GM12878 (cell line): ENCODE results near the gene MGAT4B. TPM values are rescaled to one million over a fixed set of nuclear protein-coding genes. Genes with fewer than 3 reads are reported as not detected.

Experiments
- ATAC-seq: fragments of 200-7000 bp; cut with Tn5 transposase; 3 replicates; pipeline ENCODE4 v1.9.1; 2020; ENCODE audit warnings: mild to moderate bottlenecking, moderate library complexity
- BruUV-seq: library from RNA; stranded (reverse); fragments of 400-500 nt; replicated peaks from 2 replicates; lab custom pipeline; 2021; lab: Mats Ljungman, UMichigan
- CTCF ChIA-PET: fragments of 300-600 bp; sonication (Branson Sonifier 250); formaldehyde crosslinking; extraction: SDS; loops from one replicate; lab custom pipeline; 2021; ENCODE audit warnings: inconsistent platforms; lab: Yijun Ruan, JAX
- POLR2A ChIA-PET: fragments of 350-600 bp; formaldehyde crosslinking; extraction: SDS; loops from one replicate; lab custom pipeline; 2021; ENCODE audit warnings: inconsistent platforms; lab: Charles Lee
- RAD21 ChIA-PET: fragments of 300-600 bp; sonication (Branson Sonifier 250); formaldehyde crosslinking; loops from one replicate; lab custom pipeline; 2023; ENCODE audit warnings: antibody characterized with exemption; ENCODE audit not compliant: unreplicated experiment; lab: Charles Lee
- SMC1A ChIA-PET: fragments of 300-600 bp; sonication (Branson Sonifier 250); formaldehyde crosslinking; loops from one replicate; lab custom pipeline; 2023; ENCODE audit not compliant: unreplicated experiment, uncharacterized antibody; lab: Charles Lee
- DNase-seq: peaks from one replicate; pipeline ENCODE4 v3.0.0-alpha.2; 2011; ENCODE audit warnings: low read depth, low spot score
- FAIRE-seq: peaks from 3 replicates; lab custom pipeline; 2011; peaks lifted over from hg19 to GRCh38; lab: Jason Lieb, UNC
- H2AFZ ChIP-seq: 2 replicates; pipeline ENCODE4 v1.6.0; 2011; ENCODE audit warnings: low read depth, low read length, control low read depth; ENCODE audit not compliant: control insufficient read depth
- H3K27ac ChIP-seq: 2 replicates; pipeline ENCODE4 v1.5.1; 2011; ENCODE audit warnings: control low read depth; ENCODE audit not compliant: control insufficient read depth, insufficient read depth
- H3K27me3 ChIP-seq, 2 experiments: replicated peaks in 1 of 2; 2 replicates each; pipeline versions ENCODE4 v1.6.0 to v1.6.1; 2011; ENCODE audit warnings: low read length in 1 of 2; ENCODE audit not compliant: control insufficient read depth in 2 of 2, insufficient read depth in 2 of 2
- H3K36me3 ChIP-seq, 2 experiments: 2 replicates each; pipeline ENCODE4 v1.5.1; 2011; ENCODE audit warnings: low read length in 1 of 2; ENCODE audit not compliant: control insufficient read depth in 2 of 2, insufficient read depth in 2 of 2
- H3K4me1 ChIP-seq: 2 replicates; pipeline ENCODE4 v1.6.1; 2011; ENCODE audit warnings: mild to moderate bottlenecking, low read length, moderate library complexity, mixed read lengths; ENCODE audit not compliant: control insufficient read depth, insufficient read depth
- H3K4me2 ChIP-seq: 2 replicates; pipeline ENCODE4 v1.6.0; 2011; ENCODE audit warnings: control low read depth; ENCODE audit not compliant: control insufficient read depth, insufficient read depth
- H3K4me3 ChIP-seq: fragments of 200-600 bp; sonication (generic); 2 replicates; pipeline ENCODE4 v1.5.1; 2016
- H3K79me2 ChIP-seq: 2 replicates; pipeline ENCODE4 v1.6.0; 2011; ENCODE audit warnings: low read length; ENCODE audit not compliant: control insufficient read depth, insufficient read depth
- H3K9ac ChIP-seq: 2 replicates; pipeline ENCODE4 v1.8.0; 2011; ENCODE audit warnings: low read length, control low read depth, mixed read lengths; ENCODE audit not compliant: control insufficient read depth, insufficient read depth
- H3K9me3 ChIP-seq: replicated peaks from 3 replicates; pipeline ENCODE4 v1.5.1; 2011; ENCODE audit warnings: mild to moderate bottlenecking, low read length; ENCODE audit not compliant: control insufficient read depth, insufficient read depth
- H4K20me1 ChIP-seq: 2 replicates; pipeline ENCODE4 v1.6.0; 2011; ENCODE audit not compliant: control insufficient read depth, insufficient read depth
- POLR2A ChIP-seq: IDR thresholded peaks from 2 replicates; pipeline ENCODE4 v1.6.1; 2011; ENCODE audit warnings: low read depth, mild to moderate bottlenecking, low read length
- POLR2AphosphoS5 ChIP-seq: IDR thresholded peaks from 2 replicates; pipeline ENCODE4 v1.6.1; 2011; ENCODE audit warnings: mild to moderate bottlenecking, low read length, inconsistent platforms
- RAD51 ChIP-seq: fragments of 450-650 bp; IDR thresholded peaks from 2 replicates; pipeline ENCODE4 v1.6.1; 2016; ENCODE audit warnings: moderate library complexity, mild to moderate bottlenecking, inconsistent platforms
- RB1 ChIP-seq: fragments of 450-650 bp; formaldehyde crosslinking; IDR thresholded peaks from 2 replicates; pipeline ENCODE4 v1.6.1; 2017; ENCODE audit warnings: mild to moderate bottlenecking, borderline replicate concordance
- SRF ChIP-seq, 2 experiments: IDR thresholded peaks; 2 replicates each; pipeline ENCODE4 v1.6.1; 2011; ENCODE audit warnings: low read depth in 2 of 2, low read length in 2 of 2, mild to moderate bottlenecking in 1 of 2, moderate library complexity in 1 of 2
- ZNF207 ChIP-seq: fragments of 450-650 bp; IDR thresholded peaks from 2 replicates; pipeline ENCODE4 v1.6.1; 2014; ENCODE audit warnings: antibody characterized with exemption, mild to moderate bottlenecking, borderline replicate concordance
- WGBS: methylation state at CpG from one replicate; pipeline ENCODE4 v1.1.6; 2016; ENCODE audit warnings: low lambda C conversion rate; ENCODE audit not compliant: insufficient replicate concordance, insufficient coverage; ENCODE audit errors: missing lambda C conversion rate; 5-methylcytosine and 5-hydroxymethylcytosine counted together
- in situ Hi-C: fragments of 300-500 bp; cut with MboI; formaldehyde crosslinking; loops from 9 replicates; pipeline ENCODE4 v1.14.3; 2018; ENCODE audit warnings: mixed read lengths
- intact Hi-C: fragments of 100-400 bp; cut with micrococcal nuclease; formaldehyde crosslinking; loops from one replicate; pipeline ENCODE4 v1.14.2; 2022; ENCODE audit not compliant: unreplicated experiment
- polyA plus RNA-seq, 11 experiments: library from polyadenylated mRNA; depleted of rRNA in 4 of 11; unstranded in 6 of 11; stranded (reverse) in 5 of 11; fragments of >200 nt; fragmentation: Nextera tagmentation in 4 of 11; fragmentation: Illumina TruSeq in 1 of 11; extraction: Ambion mirVana in 4 of 11; extraction: Trizol in 1 of 11; gene quantifications; 1 replicate in 1 of 11; 2 replicates in 10 of 11; pipeline versions ENCODE4 v1.2.1 to v1.2.3, GENCODE V29; 2011 to 2016; ENCODE audit warnings: inconsistent platforms in 2 of 11, missing spikeins in 2 of 11, low read depth in 1 of 11
- total RNA-seq, 4 experiments: library from RNA; depleted of rRNA in 3 of 4; stranded (reverse); fragments of >200 nt in 3 of 4; fragmentation: Illumina TruSeq in 1 of 4; extraction: Trizol in 1 of 4; gene quantifications; 2 replicates each; pipeline versions ENCODE4 v1.2.1 to v1.2.3, GENCODE V29; 2013 to 2021

MGAT4B gene
- total and polyA plus RNA-seq, 10 of the 15 experiments (the other 5 are each of a cell fraction or from before 2014, with no cell fraction given): 0.60 to 82.5 (median 34.4) TPM; not detected in 1

DNA sequence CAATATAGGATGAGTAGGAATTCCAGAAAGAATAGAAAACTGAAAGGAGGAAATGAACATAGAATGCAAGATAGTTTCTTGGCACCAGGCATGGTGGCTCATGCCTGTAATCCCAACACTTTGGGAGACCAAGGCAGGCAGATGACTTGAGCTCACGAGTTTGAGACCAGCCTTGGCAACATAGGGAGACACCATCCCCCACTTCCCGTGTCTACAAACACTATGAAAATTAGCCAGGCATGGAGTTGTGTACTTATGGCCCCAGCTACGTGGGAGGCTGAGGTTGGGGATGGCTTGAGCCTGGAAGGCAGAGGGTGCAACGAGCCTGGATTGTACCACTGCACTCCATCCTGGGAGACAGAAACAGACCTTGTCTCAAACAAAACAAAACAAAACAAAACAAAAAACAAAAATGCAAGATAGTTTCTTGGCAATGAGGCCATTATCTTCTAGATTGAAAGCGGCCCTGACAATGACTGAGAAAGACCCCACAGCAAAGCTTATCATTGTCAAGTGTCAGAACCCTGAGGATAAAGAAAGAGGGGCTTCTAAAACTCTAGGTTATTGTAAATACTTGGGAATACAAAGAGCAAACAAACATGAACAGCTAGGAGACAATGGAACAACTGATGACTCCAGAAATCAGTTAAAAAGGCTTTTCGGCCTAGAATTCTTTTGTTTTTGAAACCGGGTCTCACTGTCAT, 23.2 kb upstream of the MGAT4B start:
- intact Hi-C loops (no loop called here), in situ Hi-C loops (no loop called here)
- no peak for ATAC-seq
- Histone ChIP-seq H3K4me2 (no peak overlapping the region), H3K4me3 (no peak overlapping the region), H3K27me3 (no peaks in the 10 kb centered on the region), H3K27ac (no peak overlapping the region), H3K79me2 (no peaks in the 10 kb centered on the region), H3K9me3 (no peaks in the 10 kb centered on the region), H2AFZ (no peak overlapping the region), H3K4me1 (no peaks in the 10 kb centered on the region), H4K20me1 (peaks cover 3% of the 10 kb centered on the region; the same call in 1 of the 2 replicates), H3K36me3 (peaks cover 25 to 37% of the 10 kb centered on the region in 2 experiments)
- RAD21 ChIA-PET: no interaction called here
- FAIRE-seq: no peak
- POLR2A ChIA-PET: interaction anchor here (1.3 kb wide), 1 partner anchor 16 kb away, joined by 3 read pairs; no protein-coding TSS in a partner anchor
- no TSS peak for BruUV-seq
- SMC1A ChIA-PET: no interaction called here
- CTCF ChIA-PET: interaction anchor here (1.0 kb wide), 1 partner anchor 27 kb away, joined by 3 read pairs; no protein-coding TSS in a partner anchor
- WGBS: 95% methylated on average over 7 of the region's 7 CpGs
- DNase-seq: no peak
- TF ChIP-seq RB1: no peak
- no peak for TF ChIP-seq RAD51
- TF ChIP-seq SRF (IDR thresholded peaks at IDR 0.05; ENCODE audit: low read depth in 2 of 2, low read length in 2 of 2): no peak
- TF ChIP-seq, all 136 proteins: peak for 0
- H3K9ac ChIP-seq: no peak overlapping the region

DNA sequence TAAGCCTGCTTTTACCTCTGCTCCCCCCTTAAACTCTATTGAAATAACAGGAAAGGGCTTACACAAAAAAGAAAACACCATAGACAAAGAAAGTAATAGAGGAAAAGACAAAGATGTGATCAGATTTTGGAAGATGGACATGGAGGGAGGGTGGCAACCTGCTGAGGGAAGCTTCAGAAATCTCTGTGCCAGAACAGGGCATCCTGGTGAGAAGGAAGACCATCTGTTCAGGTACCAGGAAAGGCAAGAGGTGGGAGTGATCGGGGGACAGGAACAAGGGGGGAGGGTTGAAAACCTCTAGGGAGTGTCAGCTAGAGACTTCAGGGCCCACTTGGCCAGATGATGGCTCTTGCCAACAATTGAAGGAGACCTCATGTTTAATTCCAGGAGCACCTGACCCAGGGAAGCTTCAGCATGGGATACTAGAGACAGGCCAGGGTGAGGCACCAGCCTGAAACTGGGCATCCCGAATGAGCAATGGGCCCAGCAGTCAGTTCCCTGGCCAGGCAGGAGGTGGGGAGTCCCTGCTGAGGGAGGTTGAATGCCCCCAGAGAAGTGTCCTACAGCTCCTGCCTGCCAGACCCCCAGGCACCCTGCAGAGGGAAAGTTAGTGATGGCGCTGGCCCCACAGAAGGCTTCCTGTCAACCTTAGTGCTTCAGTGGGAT, 22.2 kb upstream of the MGAT4B start:
- no peak for DNase-seq
- POLR2A ChIA-PET: interaction anchor here (1.3 kb wide), 1 partner anchor 17 kb away, joined by 3 read pairs; no protein-coding TSS in a partner anchor
- no peak for TF ChIP-seq ZNF207
- TF ChIP-seq POLR2A: peak; percentile 38; the same call in 1 of the 2 replicates
- peak; percentile 43; the same call in 1 of the 2 replicates for TF ChIP-seq POLR2AphosphoS5
- TF ChIP-seq, all 136 proteins: peak for 2
- CTCF ChIA-PET: interaction anchor here (0.6 to 1.1 kb wide), 2 partner anchors 146 to 348 kb away, joined by 3 read pairs; no protein-coding TSS in a partner anchor
- ATAC-seq (no peak), FAIRE-seq (no peak)
- Histone ChIP-seq H3K4me3 (no peak overlapping the region), H3K9ac (no peak overlapping the region), H3K36me3 (peaks cover 30 to 47% of the 10 kb centered on the region in 2 experiments), H3K79me2 (peaks cover 2% of the 10 kb centered on the region; the same call in 1 of the 2 replicates), H3K9me3 (no peaks in the 10 kb centered on the region), H3K27me3 (no peaks in the 10 kb centered on the region), H3K4me1 (no peaks in the 10 kb centered on the region), H3K4me2 (no peak overlapping the region), H2AFZ (no peak overlapping the region), H4K20me1 (peaks cover 6% of the 10 kb centered on the region), H3K27ac (no peak overlapping the region)
- WGBS: 95% methylated on average over 3 of the region's 3 CpGs
- in situ Hi-C loops (no loop called here), intact Hi-C loops (no loop called here)
- TSS peak; percentile 26 for BruUV-seq
- SMC1A ChIA-PET: no interaction called here
- RAD21 ChIA-PET: no interaction called here
